HepG2 (cell line): ENCODE results near the gene YWHAB. TPM values are rescaled to one million over a fixed set of nuclear protein-coding genes. Genes with fewer than 3 reads are reported as not detected.
A peak's percentile ranks its signal among the peaks of the same experiment; 100 is the strongest.

Experiments
- AGO1 ChIP-seq: fragments of 200-400 bp; formaldehyde crosslinking; IDR thresholded peaks from 2 replicates; pipeline ENCODE4 v1.6.1; 2017; ENCODE audit warnings: mild to moderate bottlenecking, low read depth, low read length, moderate library complexity; ENCODE audit not compliant: poor library complexity, severe bottlenecking
- NFE2L2 ChIP-seq: fragments of 150-350 bp; IDR thresholded peaks from 2 replicates; pipeline ENCODE4 v1.6.1; 2014; ENCODE audit warnings: low read length
- POLR2AphosphoS5 ChIP-seq: IDR thresholded peaks from 2 replicates; pipeline ENCODE4 v1.6.1; 2012; ENCODE audit warnings: low read depth, low read length
- SMAD1 ChIP-seq: sonication (generic); formaldehyde crosslinking; IDR thresholded peaks from 2 replicates; pipeline ENCODE4 v1.4.0; 2020; ENCODE audit warnings: missing genetic modification reagents, low read depth, mild to moderate bottlenecking, borderline replicate concordance
- TIGD3 ChIP-seq: sonication (generic); formaldehyde crosslinking; IDR thresholded peaks from 2 replicates; pipeline ENCODE4 v1.5.1; 2020; ENCODE audit warnings: mild to moderate bottlenecking, missing genetic modification reagents, borderline replicate concordance
- ZBTB49 ChIP-seq: sonication (generic); formaldehyde crosslinking; IDR thresholded peaks from 2 replicates; pipeline ENCODE4 v1.4.0; 2020; ENCODE audit warnings: missing genetic modification reagents, borderline replicate concordance
- ZFX ChIP-seq: sonication (generic); formaldehyde crosslinking; IDR thresholded peaks from 2 replicates; pipeline ENCODE4 v1.4.0; 2020; ENCODE audit warnings: mild to moderate bottlenecking, low read depth, missing genetic modification reagents, moderate library complexity
- ZNF142 ChIP-seq: sonication (generic); formaldehyde crosslinking; IDR thresholded peaks from 2 replicates; pipeline ENCODE4 v1.4.0; 2020; ENCODE audit warnings: missing genetic modification reagents
- ZNF251 ChIP-seq: sonication (generic); formaldehyde crosslinking; IDR thresholded peaks from 2 replicates; pipeline ENCODE4 v1.9.0; 2021; ENCODE audit warnings: mild to moderate bottlenecking, missing genetic modification reagents
- ZNF282 ChIP-seq: fragments of 450-650 bp; IDR thresholded peaks from 2 replicates; pipeline ENCODE4 v1.6.1; 2018; ENCODE audit not compliant: partially characterized antibody
- ZNF362 ChIP-seq: sonication (generic); formaldehyde crosslinking; IDR thresholded peaks from 2 replicates; pipeline ENCODE4 v1.4.0; 2020; ENCODE audit warnings: missing genetic modification reagents, mild to moderate bottlenecking, borderline replicate concordance
- ZNF564 ChIP-seq: sonication (generic); formaldehyde crosslinking; IDR thresholded peaks from 2 replicates; pipeline ENCODE4 v1.8.1; 2023; ENCODE audit warnings: mild to moderate bottlenecking, missing genetic modification reagents
- ZNF598 ChIP-seq: sonication (generic); formaldehyde crosslinking; IDR thresholded peaks from 2 replicates; pipeline ENCODE4 v1.5.1; 2020; ENCODE audit warnings: mild to moderate bottlenecking, missing genetic modification reagents, borderline replicate concordance
- ZNF674 ChIP-seq: sonication (generic); formaldehyde crosslinking; IDR thresholded peaks from 2 replicates; pipeline ENCODE4 v1.5.0; 2020; ENCODE audit warnings: low read depth, mild to moderate bottlenecking, missing genetic modification reagents
- ZNF775 ChIP-seq: sonication (generic); formaldehyde crosslinking; IDR thresholded peaks from 2 replicates; pipeline ENCODE4 v1.4.0; 2020; ENCODE audit warnings: missing genetic modification reagents, mild to moderate bottlenecking, moderate library complexity, borderline replicate concordance
- polyA plus RNA-seq, 8 experiments: library from polyadenylated mRNA; depleted of rRNA in 3 of 8; stranded (reverse) in 7 of 8; unstranded in 1 of 8; fragments of >200 nt; fragmentation: Illumina TruSeq in 4 of 8; extraction: Trizol in 4 of 8; gene quantifications; 2 replicates each; pipeline versions ENCODE4 v1.2.1 to v1.2.3, GENCODE V29; 2011 to 2016; ENCODE audit warnings: low read depth in 4 of 8, missing spikeins in 1 of 8, mixed read lengths in 1 of 8; ENCODE audit not compliant: insufficient read depth in 1 of 8
- total RNA-seq, 5 experiments: library from RNA; depleted of rRNA; stranded (reverse); fragments of >200 nt; fragmentation: Illumina TruSeq; extraction: Trizol; gene quantifications; 2 replicates each; pipeline ENCODE4 v1.2.3, GENCODE V29; 2016; ENCODE audit warnings: low read depth in 1 of 5

YWHAB gene
- total and polyA plus RNA-seq, 2 of the 13 experiments (the other 11 are each of a cell fraction or from before 2014, with no cell fraction given), result 77.2 to 121 TPM

GRCh38 chr20:44909872-44910689 lies 24.6 kb downstream of the YWHAB start, which contains the start of gene PABPC1L (continued):
- TF ChIP-seq ZNF142 (CRISPR knock-in tag) (peak; percentile 36; the same call in 1 of the 2 replicates), ZFX (peak; percentile 69), NFE2L2 (0 out of 2 replicates have a peak, but pooled peaks have one; percentile 3), ZNF775 (CRISPR knock-in tag) (0 out of 2 replicates have a peak, but pooled peaks have one; percentile 78), POLR2AphosphoS5 (peak; percentile 70; the same call in 1 of the 2 replicates), TIGD3 (CRISPR knock-in tag) (no peak), ZNF282 (no peak), ZNF564 (CRISPR knock-in tag) (peak; percentile 45; the same call in 1 of the 2 replicates), ZNF251 (no peak), ZBTB49 (CRISPR knock-in tag) (peak; percentile 61; the same call in 1 of the 2 replicates), ZNF674 (CRISPR knock-in tag) (no peak; the same call in 1 of the 2 replicates), SMAD1 (CRISPR knock-in tag) (peak; percentile 20; the same call in 1 of the 2 replicates), AGO1 (peak; percentile 86), ZNF362 (CRISPR knock-in tag) (no peak), ZNF598 (CRISPR knock-in tag) (0 out of 2 replicates have a peak, but pooled peaks have one; percentile 43)
